AG04449 (cell line): ENCODE data around the gene ALLC.

Experiments
- CTCF ChIA-PET: fragments of 350-600 bp; formaldehyde crosslinking; extraction: SDS; loops from one replicate; lab custom pipeline; 2021; ENCODE audit warnings: antibody characterized with exemption; lab: Yijun Ruan, JAX
- POLR2A ChIA-PET: fragments of 400-600, 350-600 bp; formaldehyde crosslinking; extraction: SDS; loops from one replicate; lab custom pipeline; 2020; ENCODE audit warnings: antibody characterized with exemption, inconsistent platforms; lab: Yijun Ruan, JAX
- DNase-seq: peaks from one replicate; pipeline ENCODE4 v3.0.0-alpha.2; 2010; ENCODE audit warnings: low read depth, low spot score
- H3K4me3 ChIP-seq: 2 replicates; pipeline ENCODE4 v1.5.1; 2011; ENCODE audit warnings: low read depth, mild to moderate bottlenecking, control low read depth, low read length
- CTCF ChIP-seq: IDR thresholded peaks from one replicate; pipeline ENCODE4 v1.5.1; 2011; ENCODE audit warnings: mild to moderate bottlenecking, moderate library complexity, low read length, control low read depth, inconsistent platforms; ENCODE audit not compliant: insufficient read depth; ENCODE audit errors: missing control alignments

The ALLC gene

GRCh38 chr2:3639015-3639630 is 18.9 kb upstream of the ALLC start:
- DNase-seq: no peak
- ChIA-PET CTCF (interaction anchor here (1.2 kb wide), 1 partner anchor 12 kb away, joined by 3 read pairs; no protein-coding TSS in a partner anchor), POLR2A (no interaction called here)
- H3K4me3 ChIP-seq: no peak overlapping the region
- no peak for TF ChIP-seq CTCF

GRCh38 chr2:3639653-3640052 is 18.3 kb upstream of the ALLC start:
- POLR2A ChIA-PET: no interaction called here
- no peak overlapping the region for H3K4me3 ChIP-seq
- CTCF ChIA-PET: interaction anchor here (1.2 kb wide), 1 partner anchor 11 kb away, joined by 3 read pairs; no protein-coding TSS in a partner anchor
- no peak for TF ChIP-seq CTCF
- DNase-seq: no peak

GRCh38 chr2:3641181-3641580 is 16.8 kb upstream of the ALLC start:
- no peak for TF ChIP-seq CTCF
- CTCF ChIA-PET: interaction anchor here (1.0 kb wide), 1 partner anchor 11 kb away, joined by 4 read pairs; no protein-coding TSS in a partner anchor
- DNase-seq: no peak
- H3K4me3 ChIP-seq: no peak overlapping the region
- POLR2A ChIA-PET: no interaction called here

GRCh38 chr2:3641841-3642421 is 16.1 kb upstream of the ALLC start:
- H3K4me3 ChIP-seq: no peak overlapping the region
- POLR2A ChIA-PET: no interaction called here
- no peak for DNase-seq
- CTCF ChIA-PET: interaction anchor here (1.8 to 4.2 kb wide), 2 partner anchors 10 to 219 kb away, joined by 10 to 23 read pairs; no protein-coding TSS in a partner anchor
- TF ChIP-seq CTCF: no peak

GRCh38 chr2:3642521-3643215 is 15.3 kb upstream of the ALLC start:
- DNase-seq: no peak
- CTCF ChIA-PET: interaction anchor here (1.8 to 4.2 kb wide), 2 partner anchors 9 to 219 kb away, joined by 10 to 23 read pairs; no protein-coding TSS in a partner anchor

More at GRCh38 chr2:3642521-3643215, 15.3 kb upstream of the ALLC start:
- POLR2A ChIA-PET: no interaction called here
- TF ChIP-seq CTCF: no peak
- no peak overlapping the region for H3K4me3 ChIP-seq
